ENCODE measurements around the gene METTL21A. TPM values are rescaled to one million over a fixed set of nuclear protein-coding genes. Genes with fewer than 3 reads are reported as not detected.
"Not testable (repeated sequence)": the region's sequence is repeated elsewhere in the genome, so short reads cannot be mapped to it uniquely, and the experiment has no call there.

Gene METTL21A
- total and polyA plus RNA-seq, 2 experiments from 2014 or later, result 26.9 to 34.6 TPM

- Histone ChIP-seq H3K4me3 (no peak overlapping the region), H4K20me1 (ENCODE audit: insufficient read depth, poor library complexity, severe bottlenecking) (no peaks in the 10 kb centered on the region), H3K9me3 (ENCODE audit: low read depth) (no peaks in the 10 kb centered on the region), H3K27me3 (no peaks in the 10 kb centered on the region), H3K36me3 (replicated peaks; ENCODE audit: insufficient read depth, low read depth) (no peaks in the 10 kb centered on the region), H3K79me2 (no peaks in the 10 kb centered on the region), H3K4me2 (no peak overlapping the region), H3K27ac (no peak overlapping the region), H3K9me2 (replicated peaks; ENCODE audit: insufficient read depth) (no peaks in the 10 kb centered on the region), H2AFZ (no peak overlapping the region), H3K4me1 (ENCODE audit: insufficient read depth) (no peaks in the 10 kb centered on the region)
- no peak for TF ChIP-seq EZH2 (IDR thresholded peaks at IDR 0.05; ENCODE audit: borderline replicate concordance)
- TF ChIP-seq EZH2phosphoT487 (IDR thresholded peaks at IDR 0.05; ENCODE audit: low read depth, severe bottlenecking, unreplicated experiment), result no peak
- no peak for TF ChIP-seq CTCF (IDR thresholded peaks at IDR 0.05; ENCODE audit: poor library complexity)
- DNase-seq (ENCODE audit: low spot score), result no peak
- WGBS (ENCODE audit: low lambda C conversion rate, missing lambda C conversion rate), result 96% methylated on average over 1 of the region's 1 CpG
Observed at GRCh38 chr2:207643892-207644291, 18.7 kb upstream of the METTL21A start.

GRCh38 chr2:207640661-207641060 is 15.5 kb upstream of the METTL21A start:
- Histone ChIP-seq H3K4me3 (no peak overlapping the region), H3K27me3 (no peaks in the 10 kb centered on the region), H3K9me3 (ENCODE audit: low read depth) (no peaks in the 10 kb centered on the region), H2AFZ (no peak overlapping the region), H3K4me2 (no peak overlapping the region), H3K4me1 (ENCODE audit: insufficient read depth) (no peaks in the 10 kb centered on the region), H3K27ac (no peak overlapping the region), H4K20me1 (ENCODE audit: insufficient read depth, poor library complexity, severe bottlenecking) (no peaks in the 10 kb centered on the region), H3K79me2 (no peaks in the 10 kb centered on the region), H3K36me3 (replicated peaks; ENCODE audit: insufficient read depth, low read depth) (no peaks in the 10 kb centered on the region), H3K9me2 (replicated peaks; ENCODE audit: insufficient read depth) (no peaks in the 10 kb centered on the region)
- WGBS (ENCODE audit: low lambda C conversion rate, missing lambda C conversion rate), result 70% methylated on average over 1 of the region's 1 CpG
- DNase-seq (ENCODE audit: low spot score), result no peak
- TF ChIP-seq CTCF (IDR thresholded peaks at IDR 0.05; ENCODE audit: poor library complexity) (no peak), EZH2 (IDR thresholded peaks at IDR 0.05; ENCODE audit: borderline replicate concordance) (no peak), EZH2phosphoT487 (IDR thresholded peaks at IDR 0.05; ENCODE audit: low read depth, severe bottlenecking, unreplicated experiment) (no peak)

- H3K9me3 ChIP-seq (ENCODE audit: low read depth), result no peaks in the 10 kb centered on the region
- no peak overlapping the region for H3K4me2 ChIP-seq
- no peak overlapping the region for H3K27ac ChIP-seq
- no peaks in the 10 kb centered on the region for H3K27me3 ChIP-seq
- no peaks in the 10 kb centered on the region for H3K36me3 ChIP-seq (replicated peaks; ENCODE audit: insufficient read depth, low read depth)
- no peak overlapping the region for H2AFZ ChIP-seq
- no peak for DNase-seq (ENCODE audit: low spot score)
- no peak overlapping the region for H3K4me3 ChIP-seq
- no peaks in the 10 kb centered on the region for H3K9me2 ChIP-seq (replicated peaks; ENCODE audit: insufficient read depth)
- H3K4me1 ChIP-seq (ENCODE audit: insufficient read depth), result no peaks in the 10 kb centered on the region
- H4K20me1 ChIP-seq (ENCODE audit: insufficient read depth, poor library complexity, severe bottlenecking), result no peaks in the 10 kb centered on the region
- no peaks in the 10 kb centered on the region for H3K79me2 ChIP-seq
- no peak for TF ChIP-seq EZH2 (IDR thresholded peaks at IDR 0.05; ENCODE audit: borderline replicate concordance)
Observed at GRCh38 chr2:207640160-207640559, 15.0 kb upstream of the METTL21A start.

- not testable (repeated sequence) for DNase-seq (ENCODE audit: low spot score); H3K27ac ChIP-seq; H3K27me3 ChIP-seq; H3K4me3 ChIP-seq; H3K9me3 ChIP-seq (ENCODE audit: low read depth); H3K9me2 ChIP-seq (replicated peaks; ENCODE audit: insufficient read depth); H3K4me2 ChIP-seq; H4K20me1 ChIP-seq (ENCODE audit: insufficient read depth, poor library complexity, severe bottlenecking); H3K4me1 ChIP-seq (ENCODE audit: insufficient read depth); H3K36me3 ChIP-seq (replicated peaks; ENCODE audit: insufficient read depth, low read depth); H2AFZ ChIP-seq; H3K79me2 ChIP-seq
- WGBS (ENCODE audit: low lambda C conversion rate, missing lambda C conversion rate), result 92% methylated on average over 3 of the region's 3 CpGs
Observed at GRCh38 chr2:207639288-207639687, 14.1 kb upstream of the METTL21A start.

Data from hepatocyte (in vitro differentiated cells).